HepG2 (cell line): Measurements from ENCODE around the gene DNLZ. TPM values are rescaled to one million over a fixed set of nuclear protein-coding genes. Genes with fewer than 3 reads are reported as not detected.

Experiments
- CEBPG ChIP-seq: IDR thresholded peaks from 2 replicates; pipeline ENCODE4 v1.6.1; 2016
- ELF1 ChIP-seq: sonication (generic); formaldehyde crosslinking; IDR thresholded peaks from 2 replicates; pipeline ENCODE4 v1.4.0; 2020; ENCODE audit warnings: missing genetic modification reagents
- LCORL ChIP-seq, 2 experiments: fragments of 450-650 bp in 1 of 2; sonication (generic) in 1 of 2; formaldehyde crosslinking in 1 of 2; IDR thresholded peaks; 2 replicates each; pipeline versions ENCODE4 v1.5.0 to v1.6.1; 2017 to 2020; ENCODE audit warnings: antibody characterized with exemption in 1 of 2, missing genetic modification reagents in 1 of 2
- MAFK ChIP-seq, 2 experiments: IDR thresholded peaks in 1 of 2; conservative IDR thresholded peaks in 1 of 2; 2 replicates each; pipeline ENCODE4 v1.6.1; 2011; ENCODE audit warnings: improper control_type of control experiment in 2 of 2, low read length in 2 of 2
- NCOA2 ChIP-seq: sonication (generic); formaldehyde crosslinking; IDR thresholded peaks from 2 replicates; pipeline ENCODE4 v1.8.0; 2022; ENCODE audit warnings: inconsistent platforms
- PHF20 ChIP-seq: sonication (generic); formaldehyde crosslinking; IDR thresholded peaks from 2 replicates; pipeline ENCODE4 v1.5.0; 2020; ENCODE audit warnings: mild to moderate bottlenecking, missing genetic modification reagents
- PLRG1 ChIP-seq: fragments of 450-650 bp; conservative IDR thresholded peaks from 2 replicates; pipeline ENCODE4 v1.6.1; 2016
- RELA ChIP-seq: sonication (generic); formaldehyde crosslinking; IDR thresholded peaks from 2 replicates; pipeline ENCODE4 v1.4.0; 2020; ENCODE audit warnings: missing genetic modification reagents
- ZBTB1 ChIP-seq: sonication (generic); formaldehyde crosslinking; IDR thresholded peaks from 2 replicates; pipeline ENCODE4 v1.4.0; 2020; ENCODE audit warnings: missing genetic modification reagents, borderline replicate concordance
- ZBTB20 ChIP-seq: sonication (generic); formaldehyde crosslinking; IDR thresholded peaks from 2 replicates; pipeline ENCODE4 v1.8.1; 2023; ENCODE audit warnings: missing genetic modification reagents, low read depth, mild to moderate bottlenecking, borderline replicate concordance
- ZBTB38 ChIP-seq: sonication (generic); formaldehyde crosslinking; IDR thresholded peaks from 2 replicates; pipeline ENCODE4 v1.5.1; 2020; ENCODE audit warnings: mild to moderate bottlenecking, missing genetic modification reagents
- ZC3H13 ChIP-seq: sonication (generic); formaldehyde crosslinking; IDR thresholded peaks from 2 replicates; pipeline ENCODE4 v1.8.1; 2023; ENCODE audit warnings: mild to moderate bottlenecking, missing genetic modification reagents, moderate library complexity
- ZFP90 ChIP-seq: sonication (generic); formaldehyde crosslinking; IDR thresholded peaks from 2 replicates; pipeline ENCODE4 v1.8.0; 2022; ENCODE audit warnings: missing genetic modification reagents, mild to moderate bottlenecking, inconsistent platforms, borderline replicate concordance
- ZNF24 ChIP-seq: fragments of 450-650 bp; IDR thresholded peaks from 2 replicates; pipeline ENCODE4 v1.6.1; 2017; ENCODE audit warnings: antibody characterized with exemption, mild to moderate bottlenecking
- ZNF441 ChIP-seq: sonication (generic); formaldehyde crosslinking; IDR thresholded peaks from 2 replicates; pipeline ENCODE4 v1.7.0; 2021; ENCODE audit warnings: missing genetic modification reagents, borderline replicate concordance
- ZNF562 ChIP-seq: sonication (generic); formaldehyde crosslinking; IDR thresholded peaks from 2 replicates; pipeline ENCODE4 v1.8.0; 2022; ENCODE audit warnings: missing genetic modification reagents, borderline replicate concordance
- ZNF589 ChIP-seq: sonication (generic); formaldehyde crosslinking; conservative IDR thresholded peaks from 2 replicates; pipeline ENCODE4 v1.8.0; 2022; ENCODE audit warnings: mild to moderate bottlenecking, moderate library complexity, missing genetic modification reagents
- ZNF83 ChIP-seq: sonication (generic); formaldehyde crosslinking; IDR thresholded peaks from 2 replicates; pipeline ENCODE4 v1.4.0; 2020; ENCODE audit warnings: missing genetic modification reagents, mild to moderate bottlenecking, borderline replicate concordance
- polyA plus RNA-seq, 8 experiments: library from polyadenylated mRNA; depleted of rRNA in 3 of 8; stranded (reverse) in 7 of 8; unstranded in 1 of 8; fragments of >200 nt; fragmentation: Illumina TruSeq in 4 of 8; extraction: Trizol in 4 of 8; gene quantifications; 2 replicates each; pipeline versions ENCODE4 v1.2.1 to v1.2.3, GENCODE V29; 2011 to 2016; ENCODE audit warnings: low read depth in 4 of 8, missing spikeins in 1 of 8, mixed read lengths in 1 of 8; ENCODE audit not compliant: insufficient read depth in 1 of 8
- total RNA-seq, 5 experiments: library from RNA; depleted of rRNA; stranded (reverse); fragments of >200 nt; fragmentation: Illumina TruSeq; extraction: Trizol; gene quantifications; 2 replicates each; pipeline ENCODE4 v1.2.3, GENCODE V29; 2016; ENCODE audit warnings: low read depth in 1 of 5
- TF ChIP-seq, protein P1 (sequence below): sonication (generic); formaldehyde crosslinking; IDR thresholded peaks from 2 replicates; pipeline ENCODE4 v1.4.0; 2020; ENCODE audit warnings: missing genetic modification reagents, borderline replicate concordance
- TF ChIP-seq, protein P2 (sequence below): sonication (generic); formaldehyde crosslinking; IDR thresholded peaks from 2 replicates; pipeline ENCODE4 v1.4.0; 2020; ENCODE audit warnings: mild to moderate bottlenecking, missing genetic modification reagents, borderline replicate concordance
- TF ChIP-seq, protein P3 (sequence below): sonication (generic); formaldehyde crosslinking; IDR thresholded peaks from 2 replicates; pipeline ENCODE4 v1.8.1; 2023; ENCODE audit warnings: missing genetic modification reagents, inconsistent platforms, borderline replicate concordance
- TF ChIP-seq, protein P4 (sequence below): sonication (generic); formaldehyde crosslinking; IDR thresholded peaks from 2 replicates; pipeline ENCODE4 v1.4.0; 2020; ENCODE audit warnings: missing genetic modification reagents, mild to moderate bottlenecking, borderline replicate concordance

Gene DNLZ
- total and polyA plus RNA-seq, 2 of the 13 experiments (the other 11 are each of a cell fraction or from before 2014, with no cell fraction given), result 3.4 to 8.0 TPM

DNA sequence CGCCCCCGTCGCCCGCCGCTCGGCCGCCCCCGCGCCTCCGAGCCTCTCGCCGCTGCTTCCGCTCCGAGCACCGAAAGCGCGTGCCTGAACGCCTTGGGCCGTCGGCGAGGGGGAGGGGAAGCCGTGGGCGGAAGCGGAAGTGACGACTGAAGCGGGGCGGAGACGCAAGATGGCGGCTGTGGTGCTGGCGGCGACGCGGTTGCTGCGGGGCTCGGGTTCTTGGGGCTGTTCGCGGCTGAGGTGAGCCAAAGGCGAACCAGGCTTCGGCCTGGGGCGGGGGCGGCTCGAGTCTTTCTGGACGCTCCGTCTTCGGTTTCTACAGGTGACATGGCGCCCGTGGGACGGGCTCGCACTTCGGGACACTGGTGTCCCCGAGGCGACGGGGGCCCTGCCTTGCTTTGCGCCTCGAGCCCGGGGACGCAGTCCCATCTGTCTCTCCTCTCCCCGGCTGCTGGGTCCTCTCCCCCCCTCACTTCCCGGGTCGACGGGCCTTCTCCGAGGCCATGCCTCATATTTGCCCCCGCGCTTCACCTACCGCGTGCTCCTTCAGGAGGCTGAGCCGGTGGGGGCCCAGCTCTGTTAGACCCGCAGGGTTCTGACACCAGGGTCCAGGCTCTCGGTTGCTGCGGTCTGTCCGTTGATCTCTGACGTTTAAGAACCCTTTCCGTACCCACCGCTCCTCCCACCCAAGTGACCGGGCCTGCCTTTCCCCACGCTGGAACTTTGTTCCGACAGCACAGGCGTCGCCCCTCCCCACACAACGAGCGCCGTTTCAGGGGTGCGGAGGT, 47.1 kb upstream of the DNLZ start, which contains the start of the genes ENTR1 and PMPCA (continued):
- TF ChIP-seq, protein P1, sequence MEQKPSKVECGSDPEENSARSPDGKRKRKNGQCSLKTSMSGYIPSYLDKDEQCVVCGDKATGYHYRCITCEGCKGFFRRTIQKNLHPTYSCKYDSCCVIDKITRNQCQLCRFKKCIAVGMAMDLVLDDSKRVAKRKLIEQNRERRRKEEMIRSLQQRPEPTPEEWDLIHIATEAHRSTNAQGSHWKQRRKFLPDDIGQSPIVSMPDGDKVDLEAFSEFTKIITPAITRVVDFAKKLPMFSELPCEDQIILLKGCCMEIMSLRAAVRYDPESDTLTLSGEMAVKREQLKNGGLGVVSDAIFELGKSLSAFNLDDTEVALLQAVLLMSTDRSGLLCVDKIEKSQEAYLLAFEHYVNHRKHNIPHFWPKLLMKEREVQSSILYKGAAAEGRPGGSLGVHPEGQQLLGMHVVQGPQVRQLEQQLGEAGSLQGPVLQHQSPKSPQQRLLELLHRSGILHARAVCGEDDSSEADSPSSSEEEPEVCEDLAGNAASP (CRISPR knock-in tag), result no peak; the same call in 1 of the 2 replicates
- TF ChIP-seq ZNF83 (CRISPR knock-in tag) (no peak), CEBPG (peak; percentile 37; the same call in 1 of the 2 replicates), ZC3H13 (peak; percentile 84), ZNF562 (no peak), ELF1 (CRISPR knock-in tag) (peak; percentile 90), PHF20 (CRISPR knock-in tag) (peak; percentile 89), PLRG1 (no peak), RELA (no peak), LCORL (IDR thresholded peaks at IDR 0.05) (no peak), LCORL (CRISPR knock-in tag; IDR thresholded peaks at IDR 0.05) (0 out of 2 replicates have a peak, but pooled peaks have one; percentile 43), ZBTB1 (CRISPR knock-in tag) (no peak), NCOA2 (0 out of 2 replicates have a peak, but pooled peaks have one; percentile 26), ZFP90 (CRISPR knock-in tag) (no peak), MAFK (conservative IDR thresholded peaks at IDR 0.05 in 1 of 2, IDR thresholded peaks at IDR 0.05 in 1 of 2; ENCODE audit: low read length in 2 of 2) (no peak), ZBTB20 (CRISPR knock-in tag) (no peak), ZNF589 (CRISPR knock-in tag) (peak; percentile 84), ZNF441 (CRISPR knock-in tag) (no peak; the same call in 1 of the 2 replicates), ZNF24 (no peak), ZBTB38 (CRISPR knock-in tag) (peak; percentile 48)
- TF ChIP-seq, protein P2, sequence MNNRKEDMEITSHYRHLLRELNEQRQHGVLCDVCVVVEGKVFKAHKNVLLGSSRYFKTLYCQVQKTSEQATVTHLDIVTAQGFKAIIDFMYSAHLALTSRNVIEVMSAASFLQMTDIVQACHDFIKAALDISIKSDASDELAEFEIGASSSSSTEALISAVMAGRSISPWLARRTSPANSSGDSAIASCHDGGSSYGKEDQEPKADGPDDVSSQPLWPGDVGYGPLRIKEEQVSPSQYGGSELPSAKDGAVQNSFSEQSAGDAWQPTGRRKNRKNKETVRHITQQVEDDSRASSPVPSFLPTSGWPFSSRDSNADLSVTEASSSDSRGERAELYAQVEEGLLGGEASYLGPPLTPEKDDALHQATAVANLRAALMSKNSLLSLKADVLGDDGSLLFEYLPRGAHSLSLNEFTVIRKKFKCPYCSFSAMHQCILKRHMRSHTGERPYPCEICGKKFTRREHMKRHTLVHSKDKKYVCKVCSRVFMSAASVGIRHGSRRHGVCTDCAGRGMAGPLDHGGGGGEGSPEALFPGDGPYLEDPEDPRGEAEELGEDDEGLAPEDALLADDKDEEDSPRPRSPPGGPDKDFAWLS (CRISPR knock-in tag), result no peak
- TF ChIP-seq, protein P3, sequence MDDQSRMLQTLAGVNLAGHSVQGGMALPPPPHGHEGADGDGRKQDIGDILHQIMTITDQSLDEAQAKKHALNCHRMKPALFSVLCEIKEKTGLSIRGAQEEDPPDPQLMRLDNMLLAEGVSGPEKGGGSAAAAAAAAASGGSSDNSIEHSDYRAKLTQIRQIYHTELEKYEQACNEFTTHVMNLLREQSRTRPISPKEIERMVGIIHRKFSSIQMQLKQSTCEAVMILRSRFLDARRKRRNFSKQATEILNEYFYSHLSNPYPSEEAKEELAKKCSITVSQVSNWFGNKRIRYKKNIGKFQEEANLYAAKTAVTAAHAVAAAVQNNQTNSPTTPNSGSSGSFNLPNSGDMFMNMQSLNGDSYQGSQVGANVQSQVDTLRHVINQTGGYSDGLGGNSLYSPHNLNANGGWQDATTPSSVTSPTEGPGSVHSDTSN, result no peak
- TF ChIP-seq, protein P4, sequence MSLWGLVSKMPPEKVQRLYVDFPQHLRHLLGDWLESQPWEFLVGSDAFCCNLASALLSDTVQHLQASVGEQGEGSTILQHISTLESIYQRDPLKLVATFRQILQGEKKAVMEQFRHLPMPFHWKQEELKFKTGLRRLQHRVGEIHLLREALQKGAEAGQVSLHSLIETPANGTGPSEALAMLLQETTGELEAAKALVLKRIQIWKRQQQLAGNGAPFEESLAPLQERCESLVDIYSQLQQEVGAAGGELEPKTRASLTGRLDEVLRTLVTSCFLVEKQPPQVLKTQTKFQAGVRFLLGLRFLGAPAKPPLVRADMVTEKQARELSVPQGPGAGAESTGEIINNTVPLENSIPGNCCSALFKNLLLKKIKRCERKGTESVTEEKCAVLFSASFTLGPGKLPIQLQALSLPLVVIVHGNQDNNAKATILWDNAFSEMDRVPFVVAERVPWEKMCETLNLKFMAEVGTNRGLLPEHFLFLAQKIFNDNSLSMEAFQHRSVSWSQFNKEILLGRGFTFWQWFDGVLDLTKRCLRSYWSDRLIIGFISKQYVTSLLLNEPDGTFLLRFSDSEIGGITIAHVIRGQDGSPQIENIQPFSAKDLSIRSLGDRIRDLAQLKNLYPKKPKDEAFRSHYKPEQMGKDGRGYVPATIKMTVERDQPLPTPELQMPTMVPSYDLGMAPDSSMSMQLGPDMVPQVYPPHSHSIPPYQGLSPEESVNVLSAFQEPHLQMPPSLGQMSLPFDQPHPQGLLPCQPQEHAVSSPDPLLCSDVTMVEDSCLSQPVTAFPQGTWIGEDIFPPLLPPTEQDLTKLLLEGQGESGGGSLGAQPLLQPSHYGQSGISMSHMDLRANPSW (CRISPR knock-in tag), result no peak
